Measurements from ENCODE around the gene PLXDC1.

PLXDC1 gene

GRCh38 chr17:39151150-39151942 lies at the start of gene PLXDC1:
TSS of gene PLXDC1 (minus strand) at chr17:39151637. CDS start at chr17:39151437, 200 bp downstream.
- no peak for DNase-seq (ENCODE audit: low spot score)

GRCh38 chr17:39200957-39201510 lies 49.6 kb upstream of the PLXDC1 start:
- no peak for DNase-seq (ENCODE audit: low spot score)

- peak; percentile 75 for DNase-seq (ENCODE audit: low spot score)
These were observed 48.8 kb upstream of the PLXDC1 start, which contains the start of gene RPL19 for GRCh38 chr17:39200070-39200879. TSS of gene RPL19 (plus strand) at chr17:39200283. CDS start at chr17:39200345, 62 bp downstream.

GRCh38 chr17:39199820-39200069 lies 48.3 kb upstream of the PLXDC1 start:
- DNase-seq (ENCODE audit: low spot score), result peak; percentile 93

GRCh38 chr17:39198186-39198566 lies 46.7 kb upstream of the PLXDC1 start:
- no peak for DNase-seq (ENCODE audit: low spot score)

- DNase-seq (ENCODE audit: low spot score), result peak; percentile 86
These were observed 46.1 kb upstream of the PLXDC1 start, which contains the start of gene CACNB1 for GRCh38 chr17:39197380-39198185. TSS of gene CACNB1 (minus strand) at chr17:39197669. CDS start at chr17:39197495, 174 bp downstream.

GRCh38 chr17:39196808-39197291 lies 45.4 kb upstream of the PLXDC1 start:
- DNase-seq (ENCODE audit: low spot score), result no peak

GRCh38 chr17:39196241-39196807 lies 44.9 kb upstream of the PLXDC1 start:
- no peak for DNase-seq (ENCODE audit: low spot score)

GRCh38 chr17:39195568-39196160 lies 44.2 kb upstream of the PLXDC1 start:
- no peak for DNase-seq (ENCODE audit: low spot score)

- peak; percentile 69 for DNase-seq (ENCODE audit: low spot score)
These were observed 43.6 kb upstream of the PLXDC1 start for GRCh38 chr17:39194985-39195524.

- peak; percentile 90 for DNase-seq (ENCODE audit: low spot score)
These were observed 42.9 kb upstream of the PLXDC1 start for GRCh38 chr17:39194089-39194984.

GRCh38 chr17:39193346-39193745 lies 41.9 kb upstream of the PLXDC1 start:
- DNase-seq (ENCODE audit: low spot score), result no peak

- DNase-seq (ENCODE audit: low spot score), result no peak
These were observed 41.5 kb upstream of the PLXDC1 start for GRCh38 chr17:39192901-39193300.

- DNase-seq (ENCODE audit: low spot score), result no peak
These were observed 40.5 kb upstream of the PLXDC1 start for GRCh38 chr17:39191750-39192510.

GRCh38 chr17:39187152-39187830 lies 35.9 kb upstream of the PLXDC1 start:
- no peak for DNase-seq (ENCODE audit: low spot score)

- no peak for DNase-seq (ENCODE audit: low spot score)
These were observed 35.1 kb upstream of the PLXDC1 start for GRCh38 chr17:39186481-39187002.

GRCh38 chr17:39183720-39184119 lies 32.3 kb upstream of the PLXDC1 start:
- DNase-seq (ENCODE audit: low spot score), result no peak

GRCh38 chr17:39183045-39183444 lies 31.6 kb upstream of the PLXDC1 start:
- DNase-seq (ENCODE audit: low spot score), result no peak
